Measurements from ENCODE around the gene TANC1. TPM values are rescaled to one million over a fixed set of nuclear protein-coding genes. Genes with fewer than 3 reads are reported as not detected.

TANC1 gene
- total RNA-seq, 1 experiment from 2014 or later: 2.5 TPM

DNA sequence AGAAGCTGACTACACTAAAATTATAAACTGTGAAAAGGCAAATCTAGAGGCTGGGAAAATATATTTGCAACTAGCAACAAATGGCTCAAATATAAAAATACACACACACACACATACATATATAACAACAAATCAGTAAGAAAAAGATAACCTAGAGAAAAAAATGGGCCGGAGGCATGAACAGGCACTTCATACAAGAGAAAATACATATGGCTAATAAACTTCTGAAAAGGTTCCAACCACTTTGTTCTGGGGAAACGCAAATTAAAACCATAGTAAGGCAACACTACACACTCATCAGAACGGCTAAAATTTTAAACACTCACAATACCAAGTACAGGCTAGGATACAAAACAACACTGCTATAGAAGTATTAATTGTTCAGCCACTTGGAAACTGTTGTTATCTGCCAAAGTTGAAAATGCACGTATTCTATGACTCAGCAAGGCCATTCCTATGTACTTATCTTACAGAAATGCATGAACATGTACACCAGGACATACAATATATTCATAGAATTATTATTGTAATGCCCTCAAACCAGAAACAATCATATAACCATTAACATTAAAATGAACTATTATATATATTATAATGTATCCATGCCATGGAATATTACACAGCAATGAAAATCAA lies 302.4 kb downstream of the TANC1 start:
- Histone ChIP-seq H3K4ac (ENCODE audit: low read depth, low read length) (no peak overlapping the region), H3T11ph (ENCODE audit: low read length) (no peak overlapping the region), H4K91ac (ENCODE audit: insufficient read length, low read depth, low read length) (no peak overlapping the region), H3K14ac (ENCODE audit: insufficient read depth, low read length) (no peak overlapping the region), H2BK120ac (ENCODE audit: low read depth, low read length, poor library complexity, severe bottlenecking) (no peak overlapping the region), H2BK12ac (ENCODE audit: insufficient read length, low read depth, low read length) (no peak overlapping the region), H3K27ac (ENCODE audit: insufficient read length, low read depth, low read length) (no peak overlapping the region), H3K9ac (ENCODE audit: extremely low read depth, insufficient read length, low read length) (no peak overlapping the region), H2BK15ac (ENCODE audit: low read depth, low read length) (no peak overlapping the region), H2BK20ac (ENCODE audit: low read depth, low read length, poor library complexity, severe bottlenecking) (no peak overlapping the region), H3K18ac (ENCODE audit: insufficient read length, low read depth, low read length) (no peak overlapping the region), H3K9me3 (ENCODE audit: control insufficient read depth, low read depth, low read length) (no peaks in the 10 kb centered on the region), H2BK5ac (ENCODE audit: insufficient read length, low read length) (no peak overlapping the region), H4K5ac (ENCODE audit: insufficient read length, low read depth, low read length) (no peak overlapping the region), H3K4me1 (ENCODE audit: insufficient read depth, low read length) (no peaks in the 10 kb centered on the region), H3K27me3 (ENCODE audit: insufficient read depth, low read length) (no peaks in the 10 kb centered on the region), H2AK5ac (ENCODE audit: insufficient read length, low read length) (no peak overlapping the region), H3K23ac (ENCODE audit: insufficient read length, low read depth, low read length) (no peak overlapping the region), H3K56ac (ENCODE audit: insufficient read length, low read depth, low read length) (no peak overlapping the region), H4K8ac (replicated peaks; ENCODE audit: insufficient read length, low read depth, low read length) (no peak overlapping the region), H3K23me2 (ENCODE audit: insufficient read length, low read depth, low read length, poor library complexity, severe bottlenecking) (no peaks in the 10 kb centered on the region), H3K79me2 (ENCODE audit: insufficient read depth, low read length) (no peaks in the 10 kb centered on the region), H4K20me1 (ENCODE audit: control insufficient read depth, insufficient read depth, insufficient read length) (no peaks in the 10 kb centered on the region), H2AFZ (ENCODE audit: low read length) (no peak overlapping the region), H3K79me1 (ENCODE audit: insufficient read depth, low read depth, low read length, poor library complexity, severe bottlenecking) (no peaks in the 10 kb centered on the region), H3K4me2 (ENCODE audit: insufficient read depth, insufficient read length, low read length) (no peak overlapping the region)
- H3K36me3 Mint-ChIP-seq (ENCODE audit: insufficient read depth in 1 of 3, low read depth in 3 of 3): peaks cover 3 to 4% (median 4%) of the 10 kb centered on the region in 3 experiments; a peak in 4 of 7 replicates
- DNase-seq: no peak
- H3K4me3 Mint-ChIP-seq: no peak overlapping the region
- H3K9me3 Mint-ChIP-seq: no peaks in the 10 kb centered on the region
- TF ChIP-seq, protein P1, sequence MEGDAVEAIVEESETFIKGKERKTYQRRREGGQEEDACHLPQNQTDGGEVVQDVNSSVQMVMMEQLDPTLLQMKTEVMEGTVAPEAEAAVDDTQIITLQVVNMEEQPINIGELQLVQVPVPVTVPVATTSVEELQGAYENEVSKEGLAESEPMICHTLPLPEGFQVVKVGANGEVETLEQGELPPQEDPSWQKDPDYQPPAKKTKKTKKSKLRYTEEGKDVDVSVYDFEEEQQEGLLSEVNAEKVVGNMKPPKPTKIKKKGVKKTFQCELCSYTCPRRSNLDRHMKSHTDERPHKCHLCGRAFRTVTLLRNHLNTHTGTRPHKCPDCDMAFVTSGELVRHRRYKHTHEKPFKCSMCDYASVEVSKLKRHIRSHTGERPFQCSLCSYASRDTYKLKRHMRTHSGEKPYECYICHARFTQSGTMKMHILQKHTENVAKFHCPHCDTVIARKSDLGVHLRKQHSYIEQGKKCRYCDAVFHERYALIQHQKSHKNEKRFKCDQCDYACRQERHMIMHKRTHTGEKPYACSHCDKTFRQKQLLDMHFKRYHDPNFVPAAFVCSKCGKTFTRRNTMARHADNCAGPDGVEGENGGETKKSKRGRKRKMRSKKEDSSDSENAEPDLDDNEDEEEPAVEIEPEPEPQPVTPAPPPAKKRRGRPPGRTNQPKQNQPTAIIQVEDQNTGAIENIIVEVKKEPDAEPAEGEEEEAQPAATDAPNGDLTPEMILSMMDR (conservative IDR thresholded peaks at IDR 0.05): no peak
- H3K4me1 Mint-ChIP-seq: peaks cover 5% of the 10 kb centered on the region in 2 experiments; a peak in 3 of 4 replicates
- H3K27ac Mint-ChIP-seq: no peak overlapping the region
- no peaks in the 10 kb centered on the region for H3K27me3 Mint-ChIP-seq (ENCODE audit: low read depth)
- WGBS (ENCODE audit: extremely low coverage, insufficient read length, low lambda C conversion rate): no CpG with 5 or more reads among the region's 4 CpGs
